Stimulated activated naive CD8-positive, alpha-beta T cell treated with anti-CD3 and anti-CD28 coated beads, Interleukin-15, amount 100 ng/mL, for 72 hours (primary cell): ENCODE measurements around the gene RGCC.

Experiments used
- ATAC-seq: fragments of 150-1000 bp; cut with Tn5 transposase; 2 replicates; pipeline ENCODE4 v1.10.0; 2021; ENCODE audit warnings: mild to moderate bottlenecking, moderate library complexity
- DNase-seq, 2 donors: peaks; one replicate each; pipeline ENCODE4 v3.0.0; 2021 to 2022
- H3K27ac Mint-ChIP-seq, 2 donors: one replicate each; pipeline ENCODE4 v1.8.0; 2022; ENCODE audit warnings: mild to moderate bottlenecking in 2 of 2, mixed read lengths in 2 of 2, moderate library complexity in 2 of 2
- H3K27me3 Mint-ChIP-seq: one replicate; pipeline ENCODE4 v1.8.0; 2022; ENCODE audit warnings: mixed read lengths
- H3K4me1 Mint-ChIP-seq: one replicate; pipeline ENCODE4 v1.8.0; 2022; ENCODE audit warnings: mild to moderate bottlenecking, mixed read lengths
- H3K4me3 Mint-ChIP-seq, 2 donors: one replicate each; pipeline ENCODE4 v1.8.0; 2022; ENCODE audit warnings: mild to moderate bottlenecking in 2 of 2, mixed read lengths in 2 of 2, moderate library complexity in 1 of 2
- H3K9me3 Mint-ChIP-seq, 2 donors: one replicate each; pipeline ENCODE4 v1.8.0; 2022; ENCODE audit warnings: mixed read lengths in 2 of 2

The RGCC gene

GRCh38 chr13:41513600-41513999, 56.2 kb downstream of the RGCC start:
- H3K27me3 Mint-ChIP-seq: no peaks in the 10 kb centered on the region
- no peak overlapping the region for H3K4me3 Mint-ChIP-seq
- H3K27ac Mint-ChIP-seq: no peak overlapping the region
- H3K4me1 Mint-ChIP-seq: no peaks in the 10 kb centered on the region
- DNase-seq (no peak), ATAC-seq (no peak)
- H3K9me3 Mint-ChIP-seq: peaks cover 0 to 16% of the 10 kb centered on the region in 2 donors

- Mint-ChIP-seq H3K27me3 (no peaks in the 10 kb centered on the region), H3K4me1 (no peaks in the 10 kb centered on the region), H3K4me3 (no peak overlapping the region), H3K9me3 (peaks cover 0 to 22% of the 10 kb centered on the region in 2 donors), H3K27ac (no peak overlapping the region)
- no peak for ATAC-seq
- DNase-seq: no peak
Observed at GRCh38 chr13:41514853-41515395, 57.6 kb downstream of the RGCC start.

GRCh38 chr13:41515491-41516139, 58.3 kb downstream of the RGCC start:
- H3K4me1 Mint-ChIP-seq: peaks cover 5% of the 10 kb centered on the region
- no peaks in the 10 kb centered on the region for H3K27me3 Mint-ChIP-seq
- no peak for DNase-seq
- no peak for ATAC-seq
- peak overlapping the region in 1 of 2 donors; percentile 82 for H3K27ac Mint-ChIP-seq
- no peak overlapping the region for H3K4me3 Mint-ChIP-seq
- H3K9me3 Mint-ChIP-seq: peaks cover 0 to 22% of the 10 kb centered on the region in 2 donors

GRCh38 chr13:41516166-41516565, 58.8 kb downstream of the RGCC start:
- Mint-ChIP-seq H3K4me3 (no peak overlapping the region), H3K9me3 (peaks cover 0 to 22% of the 10 kb centered on the region in 2 donors), H3K4me1 (peaks cover 8% of the 10 kb centered on the region), H3K27ac (peak overlapping the region in 1 of 2 donors; percentile 82), H3K27me3 (no peaks in the 10 kb centered on the region)
- ATAC-seq: no peak
- no peak for DNase-seq

- ATAC-seq (no peak), DNase-seq (no peak)
- H3K9me3 Mint-ChIP-seq: peaks cover 0 to 22% of the 10 kb centered on the region in 2 donors
- peaks cover 8% of the 10 kb centered on the region for H3K4me1 Mint-ChIP-seq
- no peak overlapping the region for H3K4me3 Mint-ChIP-seq
- no peak overlapping the region for H3K27ac Mint-ChIP-seq
- H3K27me3 Mint-ChIP-seq: no peaks in the 10 kb centered on the region
Observed at GRCh38 chr13:41516760-41517159, 59.4 kb downstream of the RGCC start.

- Mint-ChIP-seq H3K4me1 (peaks cover 8% of the 10 kb centered on the region), H3K4me3 (no peak overlapping the region), H3K27ac (no peak overlapping the region), H3K9me3 (peaks cover 2 to 19% of the 10 kb centered on the region in 2 donors), H3K27me3 (no peaks in the 10 kb centered on the region)
- ATAC-seq: no peak
- DNase-seq: no peak
Observed at GRCh38 chr13:41520016-41520659, 62.8 kb downstream of the RGCC start.
